ENCODE results near the gene OR10A2. TPM values are rescaled to one million over a fixed set of nuclear protein-coding genes. Genes with fewer than 3 reads are reported as not detected.

OR10A2 gene, protein sequence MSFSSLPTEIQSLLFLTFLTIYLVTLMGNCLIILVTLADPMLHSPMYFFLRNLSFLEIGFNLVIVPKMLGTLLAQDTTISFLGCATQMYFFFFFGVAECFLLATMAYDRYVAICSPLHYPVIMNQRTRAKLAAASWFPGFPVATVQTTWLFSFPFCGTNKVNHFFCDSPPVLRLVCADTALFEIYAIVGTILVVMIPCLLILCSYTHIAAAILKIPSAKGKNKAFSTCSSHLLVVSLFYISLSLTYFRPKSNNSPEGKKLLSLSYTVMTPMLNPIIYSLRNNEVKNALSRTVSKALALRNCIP
- not detected for total RNA-seq
- not detected for polyA plus RNA-seq
- long read RNA-seq, donor 1, result 0 reads
- long read RNA-seq, donor 2, result 0 reads
- long read RNA-seq, donor 3, result 0 reads

DNA sequence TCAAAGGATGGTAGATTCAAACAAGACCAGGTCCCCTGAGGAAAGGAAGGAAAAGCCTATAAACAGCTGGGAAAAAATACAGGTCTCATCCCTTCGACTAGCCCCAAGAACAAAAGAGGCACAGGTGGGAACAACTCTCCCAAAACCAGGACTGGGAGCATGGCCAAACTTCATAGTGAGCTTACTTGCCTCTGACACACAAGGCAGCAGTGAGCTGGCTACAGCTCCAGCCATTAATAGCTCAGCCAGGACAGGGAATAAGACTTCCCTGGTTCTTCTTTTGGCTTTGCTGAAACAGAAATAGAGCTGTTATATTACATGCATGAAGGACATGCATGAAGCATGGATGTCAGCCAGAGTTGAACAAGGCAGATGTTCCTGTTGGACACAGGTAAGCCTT lies at the start of gene OR10A2:
TSS of gene OR10A2 (plus strand) at position 97 of the 400 bp plus-strand sequence. CDS start 6,698 bp downstream, outside the sequence.
- TF ChIP-seq POLR2A (IDR thresholded peaks at IDR 0.05) (no peak), EP300 (IDR thresholded peaks at IDR 0.05) (no peak)
- TF ChIP-seq, protein P1, sequence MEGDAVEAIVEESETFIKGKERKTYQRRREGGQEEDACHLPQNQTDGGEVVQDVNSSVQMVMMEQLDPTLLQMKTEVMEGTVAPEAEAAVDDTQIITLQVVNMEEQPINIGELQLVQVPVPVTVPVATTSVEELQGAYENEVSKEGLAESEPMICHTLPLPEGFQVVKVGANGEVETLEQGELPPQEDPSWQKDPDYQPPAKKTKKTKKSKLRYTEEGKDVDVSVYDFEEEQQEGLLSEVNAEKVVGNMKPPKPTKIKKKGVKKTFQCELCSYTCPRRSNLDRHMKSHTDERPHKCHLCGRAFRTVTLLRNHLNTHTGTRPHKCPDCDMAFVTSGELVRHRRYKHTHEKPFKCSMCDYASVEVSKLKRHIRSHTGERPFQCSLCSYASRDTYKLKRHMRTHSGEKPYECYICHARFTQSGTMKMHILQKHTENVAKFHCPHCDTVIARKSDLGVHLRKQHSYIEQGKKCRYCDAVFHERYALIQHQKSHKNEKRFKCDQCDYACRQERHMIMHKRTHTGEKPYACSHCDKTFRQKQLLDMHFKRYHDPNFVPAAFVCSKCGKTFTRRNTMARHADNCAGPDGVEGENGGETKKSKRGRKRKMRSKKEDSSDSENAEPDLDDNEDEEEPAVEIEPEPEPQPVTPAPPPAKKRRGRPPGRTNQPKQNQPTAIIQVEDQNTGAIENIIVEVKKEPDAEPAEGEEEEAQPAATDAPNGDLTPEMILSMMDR (IDR thresholded peaks at IDR 0.05), result no peak
- H3K4me3 ChIP-seq, result no peak within 1 kb of the TSS
- WGBS, 3 donors, result 43 to 52% (median 49%) methylated on average over 1 of the region's 1 CpG
- no peaks in the 10 kb centered on the region for H3K9me3 ChIP-seq
- no peak for DNase-seq
- H3K27ac ChIP-seq, result no peak within 1 kb of the TSS
- no peaks in the 10 kb centered on the region for H3K27me3 ChIP-seq
- H3K4me1 ChIP-seq (ENCODE audit: insufficient read depth), result no peaks in the 10 kb centered on the region
- no peaks in the 10 kb centered on the region for H3K36me3 ChIP-seq
- intact Hi-C loops (cut with DNase I), result no loop called here

DNA sequence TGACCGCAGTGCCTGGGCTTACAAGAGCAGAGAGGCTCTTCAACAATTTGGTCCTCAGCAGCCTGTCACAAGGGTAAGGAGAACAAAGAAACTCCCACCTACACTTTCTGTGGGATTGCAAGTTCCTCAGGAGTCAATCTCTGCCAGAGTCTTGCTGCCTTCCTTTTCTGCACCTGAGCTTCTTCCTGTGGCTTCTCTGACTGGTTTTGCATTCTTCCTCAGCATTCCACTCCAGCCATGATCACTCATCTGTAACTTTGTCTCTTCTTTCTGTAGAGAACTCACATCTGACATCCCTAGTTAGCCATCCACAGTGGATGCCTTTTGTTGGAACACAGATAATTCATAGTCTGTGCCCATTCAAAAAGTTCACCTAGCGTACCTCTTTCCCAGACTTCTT lies 49.2 kb upstream of the OR10A2 start:
- 51 to 68% (median 61%) methylated on average over 2 of the region's 2 CpGs for WGBS, 3 donors
- no peaks in the 10 kb centered on the region for H3K9me3 ChIP-seq
- intact Hi-C loops (cut with DNase I), result no loop called here
- TF ChIP-seq, protein P1 (IDR thresholded peaks at IDR 0.05), result no peak
- TF ChIP-seq EP300 (IDR thresholded peaks at IDR 0.05), result no peak
- TF ChIP-seq POLR2A (IDR thresholded peaks at IDR 0.05), result no peak
- H3K4me1 ChIP-seq (ENCODE audit: insufficient read depth), result no peaks in the 10 kb centered on the region
- H3K36me3 ChIP-seq, result no peaks in the 10 kb centered on the region
- no peak overlapping the region for H3K27ac ChIP-seq
- DNase-seq, result no peak
- H3K27me3 ChIP-seq, result no peaks in the 10 kb centered on the region
- no peak overlapping the region for H3K4me3 ChIP-seq

DNA sequence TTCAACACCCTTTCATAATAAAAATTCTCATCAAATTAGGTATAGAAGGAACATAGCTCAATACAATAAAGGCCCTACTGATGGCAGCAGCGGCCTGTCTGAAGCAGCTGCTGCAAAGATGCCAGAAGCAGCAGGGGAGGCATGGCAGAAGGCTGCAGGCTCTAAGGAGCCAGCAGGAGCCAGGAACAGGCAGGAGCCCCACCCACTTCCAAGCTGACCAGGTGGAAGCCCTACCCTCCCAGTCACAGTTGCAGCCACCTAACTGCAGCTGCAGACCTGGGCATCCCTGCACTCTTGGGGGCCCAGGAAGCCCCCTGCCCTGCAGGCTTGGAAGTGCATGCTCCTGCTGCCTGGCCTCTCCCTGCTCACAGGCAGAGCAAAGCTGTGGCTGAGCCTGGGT lies 45.2 kb upstream of the OR10A2 start:
- WGBS, 3 donors, result 60 to 88% (median 63%) methylated on average over 1 of the region's 1 CpG
- TF ChIP-seq, protein P1 (IDR thresholded peaks at IDR 0.05), result no peak
- TF ChIP-seq EP300 (IDR thresholded peaks at IDR 0.05) (no peak), POLR2A (IDR thresholded peaks at IDR 0.05) (no peak)
- Histone ChIP-seq H3K4me3 (no peak overlapping the region), H3K36me3 (no peaks in the 10 kb centered on the region), H3K27ac (no peak overlapping the region), H3K4me1 (ENCODE audit: insufficient read depth) (no peaks in the 10 kb centered on the region), H3K27me3 (no peaks in the 10 kb centered on the region), H3K9me3 (no peaks in the 10 kb centered on the region)
- no peak for DNase-seq
- intact Hi-C loops (cut with DNase I), result no loop called here

DNA sequence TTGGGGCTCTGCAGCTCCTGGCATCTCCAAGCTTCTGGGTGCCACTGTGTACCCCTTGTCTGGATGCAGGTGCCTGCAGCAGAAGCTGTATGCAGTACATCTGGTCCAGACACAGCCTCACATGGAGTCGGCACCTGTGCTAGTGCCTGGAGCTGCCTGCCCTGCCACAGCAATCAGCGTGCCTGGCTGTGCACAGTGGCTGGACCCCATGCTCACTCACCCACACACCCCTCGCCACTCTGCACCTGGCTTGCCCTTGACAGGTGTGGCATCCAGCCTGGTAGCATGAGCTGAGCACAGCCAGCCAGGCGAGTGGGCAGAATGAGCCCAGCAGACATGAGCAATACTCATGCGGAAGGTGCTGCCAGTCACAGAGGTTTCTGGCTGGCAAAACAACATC lies 43.9 kb upstream of the OR10A2 start:
- WGBS, 3 donors, result 87 to 100% (median 95%) methylated on average over 5 of the region's 5 CpGs
- intact Hi-C loops (cut with DNase I), result no loop called here
- TF ChIP-seq POLR2A (IDR thresholded peaks at IDR 0.05) (no peak), EP300 (IDR thresholded peaks at IDR 0.05) (no peak)
- TF ChIP-seq, protein P1 (IDR thresholded peaks at IDR 0.05), result no peak

More for the DNA sequence above, 43.9 kb upstream of the OR10A2 start:
- H3K36me3 ChIP-seq, result no peaks in the 10 kb centered on the region
- H3K9me3 ChIP-seq, result no peaks in the 10 kb centered on the region
- no peak overlapping the region for H3K4me3 ChIP-seq
- DNase-seq, result no peak
- H3K27me3 ChIP-seq, result no peaks in the 10 kb centered on the region
- no peaks in the 10 kb centered on the region for H3K4me1 ChIP-seq (ENCODE audit: insufficient read depth)
- no peak overlapping the region for H3K27ac ChIP-seq

Data from ovary (tissue), 10 donors.